ENCODE data around the gene UBTD2.
"Not testable (repeated sequence)": the region's sequence is repeated elsewhere in the genome, so short reads cannot be mapped to it uniquely, and the experiment has no call there.

Gene UBTD2

GRCh38 chr5:172283020-172283861 lies at the start of gene UBTD2:
TSS of gene UBTD2 (minus strand) at chr5:172283764. CDS start at chr5:172283665, 99 bp downstream.
- DNase-seq, result peak; percentile 82

- not testable (repeated sequence) for DNase-seq
These were observed 43.3 kb upstream of the UBTD2 start for GRCh38 chr5:172326901-172327300.

- DNase-seq, result no peak
These were observed 41.9 kb upstream of the UBTD2 start for GRCh38 chr5:172325452-172325851.

DNA sequence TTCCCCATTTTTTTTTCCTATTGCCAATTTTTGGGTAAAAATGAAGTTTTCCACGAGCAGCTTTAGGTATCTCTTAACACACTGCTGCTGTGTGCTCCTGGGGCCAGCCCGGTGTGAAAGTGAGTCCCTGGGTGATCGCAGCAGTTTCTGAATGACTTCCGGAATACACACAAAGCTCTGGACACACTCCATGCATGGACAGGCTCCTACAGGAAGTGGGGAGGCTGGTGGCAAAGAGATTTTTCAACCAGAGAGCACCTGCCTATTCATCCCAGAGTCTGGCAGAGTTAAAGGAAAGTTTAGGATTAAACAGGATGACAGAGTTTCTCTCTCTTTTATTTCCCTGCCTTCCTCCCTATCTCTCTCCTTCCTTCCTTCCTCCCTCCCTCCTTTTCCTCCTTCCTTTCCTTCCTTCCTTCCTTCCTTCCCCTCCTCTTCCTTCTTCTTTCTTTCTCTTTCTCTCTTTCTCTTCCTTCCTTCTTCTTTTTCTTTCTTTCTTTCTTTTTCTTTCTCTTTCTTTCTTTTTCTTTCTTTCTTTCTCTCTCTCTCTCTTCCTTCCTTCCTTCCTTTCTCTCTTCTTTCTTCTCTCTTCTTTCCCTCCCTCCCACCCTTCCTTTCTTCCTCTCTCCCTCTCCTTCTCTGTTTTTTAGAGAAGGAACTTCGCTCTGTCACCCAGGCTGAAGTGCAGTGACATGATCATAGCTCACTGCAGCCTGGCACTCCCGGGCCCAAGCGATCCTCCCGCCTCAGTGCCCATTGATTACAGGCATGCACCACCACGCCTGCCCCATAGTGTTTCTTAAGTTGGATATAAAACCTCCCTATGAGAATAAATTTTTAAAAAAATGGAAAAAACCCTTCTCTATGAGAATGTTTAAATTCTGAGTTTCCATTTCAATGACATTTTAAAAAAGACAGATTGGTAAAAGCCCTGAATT lies 38.7 kb upstream of the UBTD2 start:
- DNase-seq, result no peak

DNA sequence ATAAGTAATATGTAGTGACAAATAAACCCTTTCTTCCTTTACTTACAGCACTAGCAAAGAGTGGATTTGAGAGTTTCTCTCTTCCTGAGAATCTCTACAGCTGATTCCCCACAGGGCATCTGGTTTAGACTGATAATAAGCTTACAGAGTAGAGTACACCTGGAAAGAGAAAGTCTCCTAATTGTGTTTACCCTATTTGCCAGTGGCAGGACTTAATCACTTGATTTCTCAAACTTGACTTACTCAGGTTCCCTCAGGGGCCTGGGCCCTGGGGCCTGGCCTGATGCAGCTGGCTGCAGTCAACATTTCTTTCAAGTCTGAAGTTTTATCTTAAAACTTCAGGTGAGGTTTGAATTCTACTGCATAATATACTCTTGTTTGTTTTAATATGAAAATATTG lies 38.0 kb upstream of the UBTD2 start:
- DNase-seq, result no peak

GRCh38 chr5:172319708-172320441 lies 36.3 kb upstream of the UBTD2 start:
- DNase-seq, result no peak

DNA sequence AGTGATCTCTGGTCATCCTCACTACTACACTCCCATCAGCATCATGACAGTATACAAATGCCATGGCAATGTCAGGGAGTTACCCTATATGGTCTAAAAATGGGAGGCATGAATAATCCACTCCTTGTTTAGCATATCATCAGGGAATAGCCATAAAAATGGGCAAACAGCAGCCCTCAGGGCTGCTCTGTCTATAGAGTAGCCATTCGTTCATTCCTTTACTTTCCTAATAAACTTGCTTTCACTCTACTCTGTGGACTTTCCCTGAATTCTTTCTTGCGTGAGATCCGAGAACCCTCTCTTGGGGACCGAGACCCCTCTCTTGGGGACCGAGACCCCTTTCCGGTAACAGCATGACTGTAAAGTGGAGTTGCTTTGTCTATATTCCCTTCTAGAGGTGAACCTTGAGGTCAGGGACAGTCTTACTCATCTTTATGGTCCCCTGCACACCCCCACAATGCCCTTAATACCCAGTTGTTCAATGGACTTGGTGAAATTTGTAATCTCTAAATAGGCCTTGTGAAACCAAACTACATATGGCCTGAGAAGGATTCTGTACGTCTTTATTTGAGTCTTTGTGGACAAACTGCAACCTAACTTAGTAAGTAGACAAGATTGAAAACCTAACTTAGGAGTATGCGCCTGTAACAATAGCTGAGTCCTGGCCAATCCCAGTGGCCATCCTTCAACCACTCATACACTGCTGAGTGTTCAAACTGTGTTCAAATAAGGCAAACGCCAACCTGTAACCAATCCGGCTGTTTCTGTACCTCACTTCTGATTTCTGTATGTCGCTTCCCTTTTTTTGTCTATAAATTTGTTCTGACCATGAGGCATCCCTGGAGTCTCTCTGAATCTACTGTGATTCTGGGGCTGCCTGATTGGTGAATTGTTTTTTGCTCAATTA lies 32.3 kb upstream of the UBTD2 start:
- no peak for DNase-seq

- DNase-seq, result no peak
These were observed 30.4 kb upstream of the UBTD2 start for GRCh38 chr5:172313915-172314314.

GRCh38 chr5:172312286-172312685 lies 28.7 kb upstream of the UBTD2 start:
- DNase-seq, result no peak

DNA sequence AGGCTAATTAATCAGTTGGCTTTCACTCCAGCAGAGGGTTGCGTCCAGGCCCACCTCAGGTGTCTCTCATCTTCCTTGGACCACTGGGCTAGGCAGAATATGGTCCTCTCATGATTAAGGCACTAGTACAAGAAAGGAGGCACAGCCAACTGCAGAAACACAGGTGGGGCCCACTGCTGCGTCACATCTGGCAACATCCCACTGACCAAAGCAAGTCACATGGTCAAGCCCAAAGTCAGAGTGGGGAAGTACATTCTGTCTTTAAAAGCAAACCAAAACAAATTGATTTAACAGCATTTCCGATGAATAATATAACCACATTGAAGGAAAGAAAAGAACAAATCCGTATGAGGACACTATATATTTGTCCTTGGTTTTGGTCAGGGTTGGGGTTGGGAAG lies 28.0 kb upstream of the UBTD2 start:
- no peak for DNase-seq

DNA sequence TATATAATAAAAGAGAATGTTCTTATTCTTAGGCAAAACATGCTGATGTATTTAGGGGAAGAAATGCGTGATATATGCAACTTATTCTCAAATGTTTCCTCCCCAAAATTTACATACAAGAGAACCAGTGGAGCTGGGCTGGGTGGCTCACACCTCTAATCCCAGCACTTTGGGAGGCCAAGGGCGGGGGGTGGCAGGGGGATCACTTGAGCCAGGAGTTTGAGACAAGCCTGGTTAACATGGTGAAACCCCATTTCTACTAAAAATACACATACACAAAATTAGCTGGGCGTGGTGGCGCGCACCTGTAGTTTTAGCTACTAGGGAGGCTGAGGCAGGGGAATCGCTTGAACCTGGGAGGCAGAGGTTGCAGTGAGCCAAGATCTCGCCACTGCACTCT lies 27.5 kb upstream of the UBTD2 start:
- DNase-seq, result no peak

DNA sequence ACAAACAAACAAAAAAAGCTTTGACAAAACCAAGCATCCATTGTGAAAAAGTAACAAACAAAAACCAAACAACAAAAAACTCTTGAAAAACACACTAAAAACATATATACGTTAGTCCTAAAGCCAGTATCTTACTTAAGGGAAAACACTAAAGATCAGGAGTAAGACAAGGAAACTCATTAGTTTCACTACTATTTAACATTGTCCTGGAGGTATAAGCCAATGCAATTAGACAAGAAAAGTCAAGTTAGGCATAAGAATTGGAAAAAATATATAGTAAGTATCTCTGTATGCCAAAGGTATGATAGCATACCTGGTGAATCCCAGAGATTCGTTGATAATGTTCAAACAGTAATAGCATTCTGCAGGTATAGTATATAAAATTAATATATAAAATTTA lies 21.8 kb upstream of the UBTD2 start:
- no peak for DNase-seq

DNA sequence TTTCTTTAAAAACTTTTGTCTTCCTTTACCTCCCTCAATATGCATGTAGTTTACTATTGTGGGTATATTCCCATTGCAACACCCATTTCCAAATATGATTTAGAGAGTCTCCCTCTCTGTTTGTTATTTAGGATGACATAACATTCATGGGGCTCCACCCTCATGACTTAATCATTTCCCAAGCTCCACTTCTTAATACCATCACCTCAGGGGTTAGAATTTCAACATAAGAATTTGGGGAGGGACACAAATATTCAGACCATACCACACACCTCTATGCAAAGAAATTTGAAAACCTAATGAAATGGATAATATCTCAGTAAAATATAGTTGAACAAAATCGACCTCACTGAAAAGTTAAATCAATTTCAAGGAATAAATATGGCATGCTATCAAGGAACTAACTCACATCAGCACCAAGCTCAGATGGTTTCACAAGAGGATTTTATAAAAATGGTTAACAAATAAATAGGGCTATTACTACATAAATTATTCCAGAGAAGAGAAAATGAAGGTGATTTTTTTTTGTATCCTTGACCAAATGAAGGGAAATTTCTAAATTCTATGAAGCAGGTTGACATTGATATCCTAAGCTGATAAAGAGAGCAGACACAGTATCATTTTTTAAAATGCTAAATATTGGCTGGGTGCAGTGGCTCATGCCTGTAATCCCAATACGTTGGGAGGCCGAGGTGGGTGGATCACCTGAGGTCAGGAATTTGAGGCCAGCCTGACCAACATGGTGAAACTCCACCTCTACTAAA lies 20.2 kb upstream of the UBTD2 start:
- DNase-seq, result peak; percentile 28

GRCh38 chr5:172303162-172303561 lies 19.6 kb upstream of the UBTD2 start:
- DNase-seq, result no peak

GRCh38 chr5:172302047-172302710 lies 18.6 kb upstream of the UBTD2 start:
- DNase-seq, result no peak

DNA sequence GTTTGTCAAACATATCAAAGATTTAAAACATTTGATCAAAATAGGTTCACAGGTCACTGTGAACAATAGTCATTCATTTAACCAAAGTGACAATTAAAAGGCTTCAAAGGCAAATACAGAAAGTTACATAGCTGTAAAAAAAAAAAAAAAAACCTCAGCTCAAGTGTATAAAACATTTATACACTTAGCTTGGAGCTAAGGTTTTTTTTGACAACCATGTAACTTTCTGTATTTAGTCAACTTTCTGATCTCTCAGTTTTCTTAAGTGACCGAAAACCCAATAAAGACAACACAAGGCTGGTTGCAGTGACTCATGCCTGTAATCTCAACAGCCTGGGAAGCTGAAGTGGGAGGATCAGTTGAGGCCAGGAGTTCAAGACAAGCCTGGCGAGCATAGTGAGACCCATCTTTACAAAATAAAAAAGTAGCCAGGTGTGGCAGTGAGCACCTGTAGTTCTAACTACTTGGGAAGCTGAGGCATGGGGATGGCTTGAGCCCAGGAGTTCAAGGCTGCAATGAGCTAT lies 16.4 kb upstream of the UBTD2 start:
- DNase-seq, result peak; percentile 61

DNA sequence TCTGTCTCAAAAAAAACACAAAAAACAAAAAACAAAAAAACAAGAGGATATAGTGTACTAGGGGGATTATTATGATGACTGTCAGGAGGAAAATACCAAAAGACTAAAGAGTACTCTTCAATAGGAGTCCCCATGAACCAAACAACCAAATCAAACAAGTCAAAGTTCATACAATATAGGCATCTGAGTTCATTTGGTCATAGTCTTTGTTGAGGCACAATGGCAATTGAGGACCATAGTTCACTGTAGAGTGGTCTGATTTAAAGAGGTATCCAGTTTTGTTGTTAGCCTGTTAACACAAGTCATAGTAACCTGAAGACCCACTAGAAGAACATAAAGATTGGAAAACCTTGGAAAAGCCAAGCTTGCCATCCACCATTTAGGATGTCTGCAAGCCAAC lies 11.3 kb upstream of the UBTD2 start:
- DNase-seq, result no peak

- DNase-seq, result no peak
These were observed 10.3 kb upstream of the UBTD2 start for GRCh38 chr5:172293745-172294342.

GRCh38 chr5:172293054-172293744 lies 9.6 kb upstream of the UBTD2 start:
- peak; percentile 75 for DNase-seq

Measured in EL (cell line).